Panc1 (cell line): ENCODE data around the gene WRAP73.

Experiments used
- POLR2AphosphoS5 ChIP-seq: IDR thresholded peaks from 2 replicates; pipeline ENCODE4 v1.6.1; 2012; ENCODE audit warnings: mild to moderate bottlenecking, low read depth, low read length, moderate library complexity
- TCF7L2 ChIP-seq: IDR thresholded peaks from 2 replicates; pipeline ENCODE4 v1.6.1; 2011; ENCODE audit warnings: mild to moderate bottlenecking, low read depth, low read length, inconsistent platforms
- TF ChIP-seq, protein P1 (sequence below): fragments of 450-650 bp; IDR thresholded peaks from 2 replicates; pipeline ENCODE4 v1.5.1; 2017; ENCODE audit warnings: mild to moderate bottlenecking

DNA sequence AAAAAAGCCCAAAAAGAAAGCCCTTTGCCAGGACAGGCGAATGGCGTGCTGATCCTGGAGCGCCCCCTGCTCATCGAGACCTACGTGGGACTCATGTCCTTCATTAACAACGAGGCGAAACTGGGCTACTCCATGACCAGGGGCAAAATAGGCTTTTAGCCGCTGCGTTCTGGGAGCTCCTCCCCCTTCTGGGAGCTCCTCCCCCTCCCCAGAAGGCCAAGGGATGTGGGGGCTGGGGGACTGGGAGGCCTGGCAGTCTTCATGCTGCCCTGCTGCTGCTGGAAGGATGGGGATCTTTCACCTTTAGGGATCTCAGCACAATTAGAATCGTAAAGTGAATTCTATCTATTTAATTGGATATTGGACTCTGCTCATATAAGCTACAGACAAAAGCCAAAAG, 21.5 kb downstream of the WRAP73 start:
- no peak for TF ChIP-seq TCF7L2
- TF ChIP-seq POLR2AphosphoS5, result no peak
- TF ChIP-seq, protein P1, sequence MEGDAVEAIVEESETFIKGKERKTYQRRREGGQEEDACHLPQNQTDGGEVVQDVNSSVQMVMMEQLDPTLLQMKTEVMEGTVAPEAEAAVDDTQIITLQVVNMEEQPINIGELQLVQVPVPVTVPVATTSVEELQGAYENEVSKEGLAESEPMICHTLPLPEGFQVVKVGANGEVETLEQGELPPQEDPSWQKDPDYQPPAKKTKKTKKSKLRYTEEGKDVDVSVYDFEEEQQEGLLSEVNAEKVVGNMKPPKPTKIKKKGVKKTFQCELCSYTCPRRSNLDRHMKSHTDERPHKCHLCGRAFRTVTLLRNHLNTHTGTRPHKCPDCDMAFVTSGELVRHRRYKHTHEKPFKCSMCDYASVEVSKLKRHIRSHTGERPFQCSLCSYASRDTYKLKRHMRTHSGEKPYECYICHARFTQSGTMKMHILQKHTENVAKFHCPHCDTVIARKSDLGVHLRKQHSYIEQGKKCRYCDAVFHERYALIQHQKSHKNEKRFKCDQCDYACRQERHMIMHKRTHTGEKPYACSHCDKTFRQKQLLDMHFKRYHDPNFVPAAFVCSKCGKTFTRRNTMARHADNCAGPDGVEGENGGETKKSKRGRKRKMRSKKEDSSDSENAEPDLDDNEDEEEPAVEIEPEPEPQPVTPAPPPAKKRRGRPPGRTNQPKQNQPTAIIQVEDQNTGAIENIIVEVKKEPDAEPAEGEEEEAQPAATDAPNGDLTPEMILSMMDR, result no peak
